ENCODE data around the gene TRIM34.
"Not testable (repeated sequence)": the region's sequence is repeated elsewhere in the genome, so short reads cannot be mapped to it uniquely, and the experiment has no call there.

The TRIM34 gene

DNA sequence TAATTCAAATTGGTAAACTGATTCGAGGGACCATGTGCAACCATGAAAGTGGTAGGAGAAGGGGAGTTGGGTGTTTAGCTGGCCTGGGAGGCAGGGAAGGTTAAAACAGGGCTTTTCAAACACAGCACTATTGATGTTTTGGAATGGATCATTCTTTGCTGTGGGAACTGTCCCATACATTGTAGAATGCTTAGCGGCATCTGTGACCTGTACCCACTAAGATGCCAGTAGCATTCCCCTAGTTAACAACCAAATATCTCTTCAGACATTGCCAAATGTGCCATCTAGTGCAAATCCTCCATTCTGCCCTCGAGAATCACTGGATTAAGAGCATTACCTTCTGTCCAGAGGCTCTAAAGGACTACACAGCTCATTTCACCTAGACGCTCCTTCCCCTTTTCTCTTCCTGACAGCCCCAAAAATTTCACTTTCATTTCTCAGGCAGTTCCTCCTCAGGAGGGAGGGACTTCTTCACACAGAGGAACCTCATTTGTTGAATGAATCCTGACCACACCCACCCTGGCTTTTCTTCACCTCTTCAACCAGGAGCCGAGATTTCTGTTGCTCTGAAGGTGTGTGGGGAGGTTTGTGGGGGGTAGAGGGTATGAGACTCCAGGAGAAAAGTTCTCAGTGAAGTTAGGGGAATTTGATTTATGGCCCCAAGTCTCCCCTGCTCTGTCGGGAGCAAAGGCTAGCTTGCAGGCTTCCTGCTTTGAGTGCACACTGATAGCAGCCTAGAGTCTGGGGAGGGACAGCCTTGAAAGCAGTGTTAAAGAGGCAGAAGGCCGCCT lies at the start of gene TRIM34:
TSS of gene TRIM34 (plus strand) at position 513 of the 791 bp plus-strand sequence. CDS start 7,331 bp downstream, outside the sequence.
- DNase-seq, result peak; percentile 39 to 76 (median 56)

GRCh38 chr11:5575152-5575551 lies 49.6 kb upstream of the TRIM34 start:
- no peak for DNase-seq

DNA sequence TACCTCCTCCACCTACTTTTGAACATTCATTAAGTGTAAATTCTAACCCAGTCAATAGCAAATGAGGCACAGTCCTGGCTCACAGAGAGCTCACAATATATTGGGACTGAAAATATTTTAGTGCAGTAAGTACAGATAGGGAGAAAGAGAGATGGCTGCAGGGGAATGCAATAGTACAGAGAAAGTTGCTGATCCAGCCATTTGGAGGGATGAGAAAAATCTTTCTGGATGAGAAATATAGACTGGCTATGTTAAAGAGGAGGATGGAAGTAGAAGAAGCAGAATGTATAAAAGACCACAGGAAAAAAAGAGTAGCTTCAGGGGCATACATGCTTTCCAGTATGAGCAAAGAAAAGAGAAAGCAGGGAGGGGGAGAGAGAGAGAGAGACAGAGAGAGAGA lies 47.7 kb upstream of the TRIM34 start:
- DNase-seq, result no peak

- DNase-seq, result no peak
These were observed 44.2 kb upstream of the TRIM34 start, which contains the start of gene OR52B6 for GRCh38 chr11:5580577-5580976. OR52B6 (plus strand) TSS chr11:5580877; CDS start chr11:5580877, 0 bp downstream.

DNA sequence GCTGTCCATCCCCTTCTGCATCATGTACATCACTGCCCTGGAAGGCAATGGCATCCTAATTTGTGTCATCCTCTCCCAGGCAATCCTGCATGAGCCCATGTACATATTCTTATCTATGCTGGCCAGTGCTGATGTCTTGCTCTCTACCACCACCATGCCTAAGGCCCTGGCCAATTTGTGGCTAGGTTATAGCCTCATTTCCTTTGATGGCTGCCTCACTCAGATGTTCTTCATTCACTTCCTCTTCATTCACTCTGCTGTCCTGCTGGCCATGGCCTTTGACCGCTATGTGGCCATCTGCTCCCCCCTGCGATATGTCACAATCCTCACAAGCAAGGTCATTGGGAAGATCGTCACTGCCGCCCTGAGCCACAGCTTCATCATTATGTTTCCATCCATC lies 43.8 kb upstream of the TRIM34 start:
- DNase-seq, result no peak

GRCh38 chr11:5584458-5584857 lies 40.3 kb upstream of the TRIM34 start:
- not testable (repeated sequence) for DNase-seq

DNA sequence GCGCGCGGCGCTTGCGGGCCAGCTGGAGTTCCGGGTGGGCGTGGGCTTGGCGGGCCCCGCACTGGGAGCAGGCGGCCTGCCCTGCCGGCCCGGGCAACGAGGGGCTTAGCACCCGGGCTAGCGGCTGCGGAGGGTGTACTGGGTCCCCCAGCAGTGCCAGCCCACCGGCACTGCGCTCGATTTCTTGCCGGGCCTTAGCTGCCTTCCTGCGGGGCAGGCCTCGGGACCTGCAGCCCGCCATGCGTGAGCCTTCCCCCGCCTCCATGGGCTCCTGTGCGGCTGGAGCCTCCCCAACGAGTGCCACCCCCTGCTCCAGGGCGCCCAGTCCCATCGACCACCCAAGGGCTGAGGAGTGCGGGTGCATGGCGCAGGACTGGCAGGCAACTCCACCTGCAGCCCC lies 34.9 kb upstream of the TRIM34 start:
- not testable (repeated sequence) for DNase-seq

DNA sequence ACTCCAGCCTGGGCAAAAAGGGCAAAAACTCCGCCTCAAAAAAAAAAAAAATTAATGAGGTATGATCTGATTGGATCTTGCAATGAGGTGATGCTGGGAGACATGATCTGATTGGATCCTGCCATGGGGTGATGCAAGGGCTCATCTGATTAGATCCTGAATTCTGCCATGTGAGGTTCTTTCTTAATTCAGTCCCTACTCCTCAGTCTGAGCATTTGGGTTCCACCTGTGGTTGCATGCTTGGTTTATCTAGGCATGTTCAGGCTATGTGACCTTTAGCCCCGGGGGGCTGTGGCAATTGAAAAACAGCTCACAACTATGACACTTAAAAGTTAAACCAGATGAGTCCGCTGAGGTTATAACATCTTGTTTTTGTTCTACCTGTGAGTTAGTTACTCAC lies 33.2 kb upstream of the TRIM34 start:
- no peak for DNase-seq

GRCh38 chr11:5592615-5593014 lies 32.2 kb upstream of the TRIM34 start:
- no peak for DNase-seq

GRCh38 chr11:5593146-5593545 lies 31.7 kb upstream of the TRIM34 start:
- DNase-seq, result no peak

- DNase-seq, result peak in 2 of 6 experiments; percentile 6
These were observed 28.1 kb upstream of the TRIM34 start, which contains the start of gene TRIM6 for GRCh38 chr11:5596607-5597201. TRIM6 (plus strand) TSS chr11:5596637; CDS start chr11:5596898, 261 bp downstream.

GRCh38 chr11:5597953-5598352 lies 26.8 kb upstream of the TRIM34 start:
- no peak for DNase-seq

DNA sequence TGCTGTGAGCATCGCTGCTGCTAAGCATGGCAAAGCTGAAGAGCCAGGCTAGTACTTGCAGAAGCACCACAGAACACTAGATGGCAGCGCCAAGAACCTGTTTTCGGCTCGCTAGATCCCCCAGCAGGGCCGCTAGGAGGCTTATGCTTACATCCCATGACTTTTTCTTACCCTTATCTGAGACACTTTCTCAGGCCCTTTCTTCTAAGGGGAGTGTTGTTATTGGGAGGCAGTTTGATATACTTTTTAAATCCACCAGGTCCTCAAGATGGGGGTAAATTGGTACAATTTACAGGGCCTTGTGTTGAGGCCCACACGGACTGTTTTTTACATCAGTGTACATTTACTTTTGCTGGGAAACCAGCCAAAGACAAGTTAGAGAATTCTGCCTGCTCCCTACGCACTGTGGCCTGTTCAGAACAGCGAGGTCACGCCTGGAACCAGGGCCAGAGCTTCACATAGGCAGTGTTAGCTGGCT lies 24.4 kb upstream of the TRIM34 start:
- DNase-seq, result peak; percentile 11 to 52 (median 41)

GRCh38 chr11:5602791-5603190 lies 22.0 kb upstream of the TRIM34 start:
- not testable (repeated sequence) for DNase-seq

DNA sequence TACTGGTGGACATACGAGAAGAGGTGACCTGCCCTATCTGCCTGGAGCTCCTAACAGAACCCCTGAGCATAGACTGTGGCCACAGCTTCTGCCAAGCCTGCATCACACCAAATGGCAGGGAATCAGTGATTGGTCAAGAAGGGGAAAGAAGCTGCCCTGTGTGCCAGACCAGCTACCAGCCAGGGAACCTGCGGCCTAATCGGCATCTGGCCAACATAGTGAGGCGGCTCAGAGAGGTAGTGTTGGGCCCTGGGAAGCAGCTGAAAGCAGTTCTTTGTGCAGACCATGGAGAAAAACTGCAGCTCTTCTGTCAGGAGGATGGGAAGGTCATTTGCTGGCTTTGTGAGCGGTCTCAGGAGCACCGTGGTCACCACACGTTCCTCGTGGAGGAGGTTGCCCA lies 21.5 kb upstream of the TRIM34 start:
- no peak for DNase-seq

DNA sequence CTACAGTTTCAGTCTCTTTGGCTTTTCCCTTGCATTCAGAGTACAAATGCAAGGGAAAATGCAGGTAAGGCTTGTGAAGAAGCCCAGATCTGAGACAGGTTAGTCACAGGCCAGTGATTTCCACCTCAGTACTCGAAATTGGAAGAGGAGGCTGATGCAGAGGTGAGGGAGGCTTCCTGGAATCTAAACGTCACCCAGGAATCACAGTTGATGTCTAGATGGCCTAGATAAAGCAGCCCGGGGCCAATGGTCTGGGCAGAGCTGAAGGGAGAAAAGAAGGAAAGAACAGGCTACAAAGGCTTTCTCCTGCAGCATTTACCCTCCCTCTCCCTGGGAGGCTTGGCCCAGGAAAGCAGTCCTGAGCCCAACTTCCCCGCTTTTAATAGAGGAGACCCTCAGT lies 19.9 kb upstream of the TRIM34 start:
- no peak for DNase-seq

DNA sequence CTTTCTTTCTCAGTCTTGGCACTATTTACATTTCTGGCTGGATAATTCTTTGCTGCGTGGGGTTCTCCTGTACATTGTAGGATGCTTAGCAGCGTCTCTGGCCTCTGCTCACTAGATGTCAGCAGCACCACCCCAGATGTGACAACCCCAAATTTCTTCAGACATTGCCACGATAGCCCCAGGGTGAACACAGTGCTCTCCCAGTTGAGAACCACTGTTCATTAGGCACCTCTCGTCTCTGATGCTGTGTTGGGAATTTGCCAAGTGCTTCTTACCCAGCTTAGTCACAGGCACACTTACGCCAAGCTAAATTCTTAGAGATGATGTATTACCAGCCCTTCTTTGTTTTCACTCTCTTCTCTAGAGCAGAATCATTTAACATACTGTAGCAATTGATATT lies 19.0 kb upstream of the TRIM34 start:
- no peak for DNase-seq

- DNase-seq, result no peak
These were observed 16.0 kb upstream of the TRIM34 start for GRCh38 chr11:5608808-5609207.

DNA sequence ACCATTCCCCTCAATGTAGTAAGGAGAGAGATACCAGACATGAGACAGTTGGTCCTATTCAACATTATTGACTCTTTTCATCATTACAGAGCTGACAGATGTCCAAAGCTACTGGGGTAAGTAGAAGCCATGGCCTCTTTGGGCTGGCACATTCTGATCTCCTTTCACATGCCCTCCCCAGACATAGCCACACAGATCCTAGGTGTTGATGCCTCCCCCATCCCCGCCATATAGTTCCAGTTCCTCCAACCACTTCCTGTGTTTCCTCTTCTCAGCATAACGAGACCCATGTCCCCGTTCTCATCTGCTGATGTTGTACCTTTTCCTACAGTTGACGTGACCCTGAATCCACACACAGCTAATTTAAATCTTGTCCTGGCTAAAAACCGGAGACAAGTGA lies 14.4 kb upstream of the TRIM34 start:
- no peak for DNase-seq

DNA sequence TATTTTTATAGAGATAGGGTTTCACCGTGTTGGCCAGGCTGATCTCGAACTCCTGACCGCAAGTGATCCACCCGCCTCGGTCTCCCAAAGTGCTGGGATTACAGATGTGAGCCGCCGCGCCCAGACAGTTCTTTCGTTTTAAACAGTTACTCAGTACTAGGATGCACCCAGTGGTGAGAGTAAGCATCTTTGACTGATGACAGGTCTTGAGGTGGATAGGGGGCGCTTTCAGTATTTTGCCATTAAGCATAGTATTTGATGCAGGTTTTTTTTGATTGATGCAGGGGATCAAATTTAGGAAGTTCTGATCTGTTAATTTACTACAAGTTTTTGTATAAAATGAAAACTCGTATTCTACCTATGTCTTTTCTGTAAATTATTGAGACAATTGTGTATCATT lies 13.2 kb upstream of the TRIM34 start:
- no peak for DNase-seq

GRCh38 chr11:5618807-5619206 lies 6.0 kb upstream of the TRIM34 start:
- no peak for DNase-seq

DNA sequence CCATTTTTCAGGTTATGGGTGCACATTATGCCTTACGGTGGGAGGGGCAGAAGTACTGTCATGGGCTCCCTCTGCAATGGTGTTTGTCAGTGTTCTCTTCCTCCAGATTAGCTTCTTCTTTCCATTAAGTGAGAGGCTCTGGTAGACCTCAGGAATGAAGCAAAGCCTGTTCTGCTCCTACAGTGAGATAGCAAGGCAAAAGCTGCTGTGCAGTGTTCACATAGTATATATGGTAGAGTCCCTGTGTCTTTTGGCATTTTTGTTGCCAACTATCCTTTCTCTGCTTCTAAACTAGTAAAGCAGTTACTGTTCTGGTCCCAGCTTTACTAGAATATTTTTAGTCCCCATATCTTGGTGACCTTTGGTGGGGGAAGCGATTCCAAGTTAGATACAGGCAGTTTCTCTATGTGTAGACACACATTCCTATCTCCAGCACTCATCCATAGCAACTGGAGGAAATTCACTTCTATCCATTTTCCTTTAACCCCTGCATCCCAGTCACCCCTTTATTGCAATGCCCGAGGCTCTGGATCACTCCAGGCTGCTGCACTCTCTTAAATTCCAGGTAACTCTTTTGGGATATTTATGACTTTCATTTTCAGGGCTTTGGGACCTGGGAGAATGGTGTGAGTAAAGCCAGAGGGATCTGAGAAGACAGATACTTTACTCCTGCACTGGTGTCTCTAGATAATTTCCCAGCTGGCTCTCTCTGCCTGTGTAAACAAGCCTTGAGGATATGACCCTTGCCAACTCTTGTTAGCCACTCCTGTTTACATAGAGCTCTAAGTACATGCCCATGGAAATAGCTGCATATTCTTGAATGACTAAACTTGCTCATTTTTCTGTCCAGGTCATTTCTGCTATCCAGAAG lies 3.9 kb upstream of the TRIM34 start:
- no peak for DNase-seq

GRCh38 chr11:5621580-5621979 lies 3.2 kb upstream of the TRIM34 start:
- DNase-seq, result no peak
